GM12878 (cell line): ENCODE data around the gene ADGRF1. TPM values are rescaled to one million over a fixed set of nuclear protein-coding genes. Genes with fewer than 3 reads are reported as not detected.

Experiments used
- ATAC-seq: fragments of 200-7000 bp; cut with Tn5 transposase; 3 replicates; pipeline ENCODE4 v1.9.1; 2020; ENCODE audit warnings: mild to moderate bottlenecking, moderate library complexity
- BruUV-seq: library from RNA; stranded (reverse); fragments of 400-500 nt; replicated peaks from 2 replicates; lab custom pipeline; 2021; lab: Mats Ljungman, UMichigan
- CTCF ChIA-PET: fragments of 300-600 bp; sonication (Branson Sonifier 250); formaldehyde crosslinking; extraction: SDS; loops from one replicate; lab custom pipeline; 2021; ENCODE audit warnings: inconsistent platforms; lab: Yijun Ruan, JAX
- POLR2A ChIA-PET: fragments of 350-600 bp; formaldehyde crosslinking; extraction: SDS; loops from one replicate; lab custom pipeline; 2021; ENCODE audit warnings: inconsistent platforms; lab: Charles Lee
- RAD21 ChIA-PET: fragments of 300-600 bp; sonication (Branson Sonifier 250); formaldehyde crosslinking; loops from one replicate; lab custom pipeline; 2023; ENCODE audit warnings: antibody characterized with exemption; ENCODE audit not compliant: unreplicated experiment; lab: Charles Lee
- SMC1A ChIA-PET: fragments of 300-600 bp; sonication (Branson Sonifier 250); formaldehyde crosslinking; loops from one replicate; lab custom pipeline; 2023; ENCODE audit not compliant: unreplicated experiment, uncharacterized antibody; lab: Charles Lee
- DNase-seq: peaks from one replicate; pipeline ENCODE4 v3.0.0-alpha.2; 2011; ENCODE audit warnings: low read depth, low spot score
- FAIRE-seq: peaks from 3 replicates; lab custom pipeline; 2011; peaks lifted over from hg19 to GRCh38; lab: Jason Lieb, UNC
- H2AFZ ChIP-seq: 2 replicates; pipeline ENCODE4 v1.6.0; 2011; ENCODE audit warnings: low read depth, low read length, control low read depth; ENCODE audit not compliant: control insufficient read depth
- H3K27ac ChIP-seq: 2 replicates; pipeline ENCODE4 v1.5.1; 2011; ENCODE audit warnings: control low read depth; ENCODE audit not compliant: control insufficient read depth, insufficient read depth
- H3K27me3 ChIP-seq, 2 experiments: replicated peaks in 1 of 2; 2 replicates each; pipeline versions ENCODE4 v1.6.0 to v1.6.1; 2011; ENCODE audit warnings: low read length in 1 of 2; ENCODE audit not compliant: control insufficient read depth in 2 of 2, insufficient read depth in 2 of 2
- H3K36me3 ChIP-seq, 2 experiments: 2 replicates each; pipeline ENCODE4 v1.5.1; 2011; ENCODE audit warnings: low read length in 1 of 2; ENCODE audit not compliant: control insufficient read depth in 2 of 2, insufficient read depth in 2 of 2
- H3K4me1 ChIP-seq: 2 replicates; pipeline ENCODE4 v1.6.1; 2011; ENCODE audit warnings: mild to moderate bottlenecking, low read length, moderate library complexity, mixed read lengths; ENCODE audit not compliant: control insufficient read depth, insufficient read depth
- H3K4me2 ChIP-seq: 2 replicates; pipeline ENCODE4 v1.6.0; 2011; ENCODE audit warnings: control low read depth; ENCODE audit not compliant: control insufficient read depth, insufficient read depth
- H3K4me3 ChIP-seq: fragments of 200-600 bp; sonication (generic); 2 replicates; pipeline ENCODE4 v1.5.1; 2016
- H3K79me2 ChIP-seq: 2 replicates; pipeline ENCODE4 v1.6.0; 2011; ENCODE audit warnings: low read length; ENCODE audit not compliant: control insufficient read depth, insufficient read depth
- H3K9ac ChIP-seq: 2 replicates; pipeline ENCODE4 v1.8.0; 2011; ENCODE audit warnings: low read length, control low read depth, mixed read lengths; ENCODE audit not compliant: control insufficient read depth, insufficient read depth
- H3K9me3 ChIP-seq: replicated peaks from 3 replicates; pipeline ENCODE4 v1.5.1; 2011; ENCODE audit warnings: mild to moderate bottlenecking, low read length; ENCODE audit not compliant: control insufficient read depth, insufficient read depth
- H4K20me1 ChIP-seq: 2 replicates; pipeline ENCODE4 v1.6.0; 2011; ENCODE audit not compliant: control insufficient read depth, insufficient read depth
- CHD4 ChIP-seq: fragments of 200-600 bp; sonication (generic); IDR thresholded peaks from 2 replicates; pipeline ENCODE4 v1.6.1; 2016; ENCODE audit warnings: mild to moderate bottlenecking
- E2F8 ChIP-seq: fragments of 450-650 bp; IDR thresholded peaks from 2 replicates; pipeline ENCODE4 v1.6.1; 2018; ENCODE audit warnings: mild to moderate bottlenecking, low read depth, moderate library complexity; ENCODE audit not compliant: partially characterized antibody
- ETV6 ChIP-seq, 2 experiments: fragments of 450-650 bp in 1 of 2; IDR thresholded peaks in 1 of 2; conservative IDR thresholded peaks in 1 of 2; 2 replicates each; pipeline ENCODE4 v1.6.1; 2014; ENCODE audit warnings: antibody characterized with exemption in 1 of 2, borderline replicate concordance in 1 of 2, low read depth in 1 of 2, mild to moderate bottlenecking in 1 of 2, moderate library complexity in 1 of 2
- MLLT1 ChIP-seq: fragments of 450-650 bp; IDR thresholded peaks from 2 replicates; pipeline ENCODE4 v1.6.1; 2016; ENCODE audit warnings: mild to moderate bottlenecking
- MYB ChIP-seq: fragments of 150-350 bp; IDR thresholded peaks from 2 replicates; pipeline ENCODE4 v1.6.1; 2014; ENCODE audit warnings: mild to moderate bottlenecking, low read depth, low read length, borderline replicate concordance
- POLR2A ChIP-seq: IDR thresholded peaks from 2 replicates; pipeline ENCODE4 v1.6.1; 2011; ENCODE audit warnings: low read depth, mild to moderate bottlenecking, low read length
- SMAD1 ChIP-seq: fragments of 450-650 bp; IDR thresholded peaks from 2 replicates; pipeline ENCODE4 v1.6.1; 2018; ENCODE audit warnings: mild to moderate bottlenecking, low read depth; ENCODE audit not compliant: partially characterized antibody
- SMARCA5 ChIP-seq: fragments of 450-650 bp; IDR thresholded peaks from 2 replicates; pipeline ENCODE4 v1.6.1; 2017; ENCODE audit warnings: mild to moderate bottlenecking
- SP1 ChIP-seq: IDR thresholded peaks from one replicate; pipeline ENCODE4 v1.6.1; 2011; ENCODE audit warnings: low read depth, low read length
- SREBF2 ChIP-seq: IDR thresholded peaks from 2 replicates; pipeline ENCODE4 v1.6.1; 2012; ENCODE audit warnings: mild to moderate bottlenecking, low read length
- TAF1 ChIP-seq: IDR thresholded peaks from 2 replicates; pipeline ENCODE4 v1.6.1; 2011; ENCODE audit warnings: mild to moderate bottlenecking, low read depth, low read length, borderline replicate concordance
- TARDBP ChIP-seq: IDR thresholded peaks from 2 replicates; pipeline ENCODE4 v1.6.1; 2016; ENCODE audit warnings: borderline replicate concordance
- TCF7 ChIP-seq: IDR thresholded peaks from 2 replicates; pipeline ENCODE4 v1.6.1; 2014; ENCODE audit warnings: antibody characterized with exemption, borderline replicate concordance
- YBX1 ChIP-seq: fragments of 450-650 bp; IDR thresholded peaks from 2 replicates; pipeline ENCODE4 v1.6.1; 2016; ENCODE audit warnings: antibody characterized with exemption
- ZZZ3 ChIP-seq: IDR thresholded peaks from 2 replicates; pipeline ENCODE4 v1.6.1; 2011; ENCODE audit warnings: low read depth; ENCODE audit not compliant: control insufficient read depth, insufficient read length
- in situ Hi-C: fragments of 300-500 bp; cut with MboI; formaldehyde crosslinking; loops from 9 replicates; pipeline ENCODE4 v1.14.3; 2018; ENCODE audit warnings: mixed read lengths
- intact Hi-C: fragments of 100-400 bp; cut with micrococcal nuclease; formaldehyde crosslinking; loops from one replicate; pipeline ENCODE4 v1.14.2; 2022; ENCODE audit not compliant: unreplicated experiment
- polyA plus RNA-seq, 11 experiments: library from polyadenylated mRNA; depleted of rRNA in 4 of 11; unstranded in 6 of 11; stranded (reverse) in 5 of 11; fragments of >200 nt; fragmentation: Nextera tagmentation in 4 of 11; fragmentation: Illumina TruSeq in 1 of 11; extraction: Ambion mirVana in 4 of 11; extraction: Trizol in 1 of 11; gene quantifications; 1 replicate in 1 of 11; 2 replicates in 10 of 11; pipeline versions ENCODE4 v1.2.1 to v1.2.3, GENCODE V29; 2011 to 2016; ENCODE audit warnings: inconsistent platforms in 2 of 11, missing spikeins in 2 of 11, low read depth in 1 of 11
- total RNA-seq, 4 experiments: library from RNA; depleted of rRNA in 3 of 4; stranded (reverse); fragments of >200 nt in 3 of 4; fragmentation: Illumina TruSeq in 1 of 4; extraction: Trizol in 1 of 4; gene quantifications; 2 replicates each; pipeline versions ENCODE4 v1.2.1 to v1.2.3, GENCODE V29; 2013 to 2021

ADGRF1 gene
- total and polyA plus RNA-seq, 10 of the 15 experiments (the other 5 are each of a cell fraction or from before 2014, with no cell fraction given): 0.05 TPM; not detected in 9

- no peaks in the 10 kb centered on the region for H3K9me3 ChIP-seq
- DNase-seq: no peak
- CTCF ChIA-PET: no interaction called here
- no peaks in the 10 kb centered on the region for H3K79me2 ChIP-seq
- in situ Hi-C loops: no loop called here
- H3K4me2 ChIP-seq: no peak overlapping the region
- no peak for FAIRE-seq
- intact Hi-C loops: no loop called here
- no peak overlapping the region for H3K27ac ChIP-seq
- POLR2A ChIA-PET: no interaction called here
- no peaks in the 10 kb centered on the region for H3K27me3 ChIP-seq
- no peak overlapping the region for H3K4me3 ChIP-seq
- no TSS peak for BruUV-seq
- no peaks in the 10 kb centered on the region for H4K20me1 ChIP-seq
- no peak for ATAC-seq
- no peak overlapping the region for H2AFZ ChIP-seq
- H3K9ac ChIP-seq: no peak overlapping the region
- RAD21 ChIA-PET: no interaction called here
- no peaks in the 10 kb centered on the region for H3K4me1 ChIP-seq
- H3K36me3 ChIP-seq: no peaks in the 10 kb centered on the region
- SMC1A ChIA-PET: interaction anchor here (1.1 kb wide), 1 partner anchor 12 kb away, joined by 3 read pairs; no protein-coding TSS in a partner anchor
- TF ChIP-seq SREBF2 (no peak), E2F8 (no peak), ZZZ3 (no peak), POLR2A (no peak), YBX1 (no peak), TCF7 (no peak), TAF1 (no peak), MYB (no peak), SMAD1 (no peak), SP1 (no peak), ETV6 (conservative IDR thresholded peaks at IDR 0.05 in 1 of 2, IDR thresholded peaks at IDR 0.05 in 1 of 2; ENCODE audit: borderline replicate concordance in 1 of 2, low read depth in 1 of 2) (no peak), SMARCA5 (no peak), CHD4 (no peak), MLLT1 (no peak), TARDBP (no peak)
- TF ChIP-seq, all 136 proteins: peak for 0
These were observed 82.7 kb downstream of the ADGRF1 start for GRCh38 chr6:46959419-46959818.
